H1 (cell line): ENCODE measurements around the gene DNAJC11. TPM values are rescaled to one million over a fixed set of nuclear protein-coding genes. Genes with fewer than 3 reads are reported as not detected.

ENCODE experiments used
- CTCF ChIA-PET: fragments of 300-600 bp; sonication (Branson Sonifier 250); formaldehyde crosslinking; loops from one replicate; lab custom pipeline; 2021; ENCODE audit not compliant: partially characterized antibody; lab: Charles Lee
- POLR2A ChIA-PET: fragments of 300-600 bp; sonication (Branson Sonifier 250); formaldehyde crosslinking; loops from one replicate; lab custom pipeline; 2021; ENCODE audit warnings: inconsistent platforms; ENCODE audit not compliant: partially characterized antibody; lab: Charles Lee
- DNase-seq, 2 experiments: peaks; one replicate each; pipeline versions ENCODE4 v3.0.0 to v3.0.0-alpha.2; 2010 to 2022; ENCODE audit warnings: low spot score in 2 of 2, low read depth in 1 of 2, mixed read lengths in 1 of 2
- FAIRE-seq: peaks from 2 replicates; lab custom pipeline; 2011; peaks lifted over from hg19 to GRCh38; lab: Jason Lieb, UNC
- H2AFZ ChIP-seq: 2 replicates; pipeline ENCODE4 v1.8.1; 2012; ENCODE audit warnings: low read length, inconsistent platforms
- H2AK5ac ChIP-seq: 2 replicates; pipeline ENCODE4 v1.6.1; 2013; ENCODE audit warnings: low read depth, low read length
- H2BK120ac ChIP-seq: replicated peaks from 2 replicates; pipeline ENCODE3; 2013; ENCODE audit warnings: low read depth, low read length, inconsistent platforms
- H2BK12ac ChIP-seq: 2 replicates; pipeline ENCODE4 v1.6.1; 2013; ENCODE audit warnings: low read depth, low read length
- H2BK15ac ChIP-seq: 2 replicates; pipeline ENCODE4 v1.6.1; 2013; ENCODE audit warnings: low read length
- H2BK20ac ChIP-seq: 2 replicates; pipeline ENCODE4 v1.6.1; 2013; ENCODE audit warnings: low read length
- H2BK5ac ChIP-seq: 2 replicates; pipeline ENCODE4 v1.6.1; 2013; ENCODE audit warnings: low read depth, low read length
- H3K14ac ChIP-seq: 2 replicates; pipeline ENCODE4 v1.6.1; 2013; ENCODE audit warnings: inconsistent platforms; ENCODE audit not compliant: insufficient read length
- H3K18ac ChIP-seq: 2 replicates; pipeline ENCODE4 v1.6.1; 2013; ENCODE audit warnings: low read length; ENCODE audit errors: extremely low read depth
- H3K23ac ChIP-seq: 2 replicates; pipeline ENCODE4 v1.6.1; 2013; ENCODE audit warnings: inconsistent platforms; ENCODE audit not compliant: insufficient read length
- H3K23me2 ChIP-seq: 2 replicates; pipeline ENCODE4 v1.6.1; 2013; ENCODE audit warnings: low read depth, low read length
- H3K27ac ChIP-seq: 2 replicates; pipeline ENCODE4 v1.6.1; 2011; ENCODE audit warnings: low read depth, low read length, inconsistent platforms
- H3K27me3 ChIP-seq, 4 experiments: replicated peaks in 1 of 4; 1 replicate in 1 of 4; 2 replicates in 3 of 4; pipeline versions ENCODE4 v1.6.1 to v1.8.1; 2011 to 2013; ENCODE audit warnings: low read length in 3 of 4, mild to moderate bottlenecking in 3 of 4, inconsistent platforms in 2 of 4, mixed read lengths in 2 of 4, moderate library complexity in 1 of 4; ENCODE audit not compliant: control insufficient read depth in 3 of 4, insufficient read depth in 3 of 4; ENCODE audit errors: extremely low read depth in 1 of 4
- H3K36me3 ChIP-seq, 4 experiments: 2 replicates each; pipeline versions ENCODE4 v1.6.1 to v1.8.1; 2011 to 2013; ENCODE audit warnings: mild to moderate bottlenecking in 4 of 4, low read length in 3 of 4, moderate library complexity in 2 of 4, control low read depth in 1 of 4, inconsistent platforms in 1 of 4; ENCODE audit not compliant: insufficient read depth in 4 of 4, control insufficient read depth in 2 of 4
- H3K4ac ChIP-seq: replicated peaks from 2 replicates; pipeline ENCODE3; 2013; ENCODE audit warnings: low read length, low read depth, mixed read lengths, inconsistent platforms; ENCODE audit not compliant: insufficient read length
- H3K4me1 ChIP-seq, 4 experiments: replicated peaks in 1 of 4; 1 replicate in 1 of 4; 2 replicates in 3 of 4; pipeline versions ENCODE4 v1.6.1 to v1.8.1; 2011 to 2013; ENCODE audit warnings: low read length in 3 of 4, inconsistent platforms in 2 of 4, mixed read lengths in 1 of 4; ENCODE audit not compliant: insufficient read depth in 4 of 4, control insufficient read depth in 3 of 4
- H3K4me2 ChIP-seq, 2 experiments: 2 replicates each; pipeline versions ENCODE4 v1.6.1 to v1.8.1; 2011 to 2013; ENCODE audit warnings: low read depth in 2 of 2, low read length in 2 of 2, control low read depth in 1 of 2, inconsistent platforms in 1 of 2, mild to moderate bottlenecking in 1 of 2; ENCODE audit not compliant: insufficient read depth in 1 of 2
- H3K4me3 ChIP-seq, 4 experiments: fragments of 200-600, 300-600 bp in 1 of 4; sonication (generic), shearing (Covaris generic), sonication (Bioruptor Twin) in 1 of 4; 2 replicates each; pipeline versions ENCODE4 v1.5.1 to v1.8.1; 2011 to 2016; ENCODE audit warnings: low read length in 4 of 4, low read depth in 3 of 4, control low read depth in 2 of 4, inconsistent platforms in 2 of 4, mild to moderate bottlenecking in 2 of 4, mixed read lengths in 1 of 4, moderate library complexity in 1 of 4; ENCODE audit not compliant: insufficient read depth in 2 of 4; ENCODE audit errors: extremely low read depth in 1 of 4
- H3K56ac ChIP-seq: replicated peaks from 2 replicates; pipeline ENCODE3; 2013; ENCODE audit warnings: low read depth, mild to moderate bottlenecking, mixed read lengths, low read length, inconsistent platforms; ENCODE audit not compliant: insufficient read length
- H3K79me1 ChIP-seq: 2 replicates; pipeline ENCODE4 v1.6.1; 2013; ENCODE audit warnings: low read depth, low read length, control low read depth
- H3K79me2 ChIP-seq, 2 experiments: 2 replicates each; pipeline versions ENCODE4 v1.6.1 to v1.8.1; 2012 to 2013; ENCODE audit warnings: low read length in 2 of 2, mild to moderate bottlenecking in 2 of 2, inconsistent platforms in 1 of 2; ENCODE audit not compliant: insufficient read depth in 2 of 2, control insufficient read depth in 1 of 2
- H3K9ac ChIP-seq, 4 experiments: replicated peaks in 1 of 4; 1 replicate in 1 of 4; 2 replicates in 3 of 4; pipeline versions ENCODE4 v1.6.1 to v1.8.1; 2011 to 2013; ENCODE audit warnings: low read depth in 3 of 4, low read length in 3 of 4, control low read depth in 2 of 4, mild to moderate bottlenecking in 2 of 4, moderate library complexity in 2 of 4, inconsistent platforms in 1 of 4; ENCODE audit errors: extremely low read depth in 1 of 4
- H3K9me3 ChIP-seq, 2 experiments: 2 replicates each; pipeline versions ENCODE4 v1.6.1 to v1.8.1; 2012 to 2013; ENCODE audit warnings: mild to moderate bottlenecking in 2 of 2, moderate library complexity in 2 of 2, control low read depth in 1 of 2, inconsistent platforms in 1 of 2, low read depth in 1 of 2, low read length in 1 of 2, mixed read lengths in 1 of 2; ENCODE audit not compliant: insufficient read depth in 2 of 2
- H4K20me1 ChIP-seq, 2 experiments: replicated peaks in 1 of 2; 2 replicates each; pipeline versions ENCODE3 to v1.8.1; 2011 to 2013; ENCODE audit warnings: inconsistent platforms in 2 of 2, low read length in 2 of 2, mild to moderate bottlenecking in 1 of 2; ENCODE audit not compliant: insufficient read depth in 2 of 2, control insufficient read depth in 1 of 2
- H4K5ac ChIP-seq: 2 replicates; pipeline ENCODE4 v1.6.1; 2013; ENCODE audit warnings: low read length, low read depth, mixed read lengths, inconsistent platforms; ENCODE audit not compliant: insufficient read length
- H4K8ac ChIP-seq: 2 replicates; pipeline ENCODE4 v1.8.0; 2013; ENCODE audit warnings: mild to moderate bottlenecking, moderate library complexity, low read length, inconsistent platforms; ENCODE audit not compliant: insufficient read depth; ENCODE audit errors: extremely low read depth
- H4K91ac ChIP-seq: replicated peaks from 2 replicates; pipeline ENCODE3; 2013; ENCODE audit warnings: low read length, mixed read lengths, inconsistent platforms; ENCODE audit not compliant: insufficient read length
- BACH1 ChIP-seq: IDR thresholded peaks from 2 replicates; pipeline ENCODE4 v1.6.1; 2012; ENCODE audit warnings: low read length, improper control_type of control experiment
- CBX5 ChIP-seq: fragments of 300-800, 300-1000 bp; sonication (generic); IDR thresholded peaks from 2 replicates; pipeline ENCODE4 v1.7.1; 2016; ENCODE audit warnings: antibody characterized with exemption, low read length, low read depth
- EGR1 ChIP-seq: IDR thresholded peaks from 2 replicates; pipeline ENCODE4 v1.6.1; 2011; ENCODE audit warnings: low read depth, low read length, borderline replicate concordance
- EZH2 ChIP-seq: fragments of 200-600 bp; sonication (generic); IDR thresholded peaks from 2 replicates; pipeline ENCODE4 v1.7.1; 2012; ENCODE audit warnings: low read depth, mild to moderate bottlenecking, moderate library complexity, low read length, inconsistent platforms; ENCODE audit not compliant: severe bottlenecking
- HDAC6 ChIP-seq: IDR thresholded peaks from one replicate; pipeline ENCODE4 v1.7.1; 2012; ENCODE audit warnings: low read depth, mild to moderate bottlenecking, inconsistent platforms, low read length, moderate library complexity
- POLR2A ChIP-seq, 2 experiments: IDR thresholded peaks; 1 replicate in 1 of 2; 2 replicates in 1 of 2; pipeline ENCODE4 v1.6.1; 2011; ENCODE audit warnings: low read depth in 2 of 2, low read length in 2 of 2, mild to moderate bottlenecking in 2 of 2; ENCODE audit errors: control extremely low read depth in 1 of 2
- SIX5 ChIP-seq: IDR thresholded peaks from 2 replicates; pipeline ENCODE4 v1.6.1; 2011; ENCODE audit warnings: mild to moderate bottlenecking, low read depth, low read length
- WGBS, 2 experiments: shearing (Covaris generic) in 1 of 2; methylation state at CpG; one replicate each; pipeline versions ENCODE4 v1.1.6 to v1.1.7; 2013 to 2015; ENCODE audit warnings: low lambda C conversion rate in 2 of 2, mixed read lengths in 2 of 2, inconsistent platforms in 1 of 2, low coverage in 1 of 2, missing lambda C conversion rate in 1 of 2; ENCODE audit not compliant: insufficient replicate concordance in 2 of 2, insufficient coverage in 1 of 2, insufficient read length in 1 of 2; ENCODE audit errors: extremely low coverage in 1 of 2, missing lambda C conversion rate in 1 of 2; 5-methylcytosine and 5-hydroxymethylcytosine counted together
- polyA plus RNA-seq, 7 experiments: library from polyadenylated mRNA; depleted of rRNA in 3 of 7; stranded (reverse) in 5 of 7; unstranded in 2 of 7; fragments of >200 nt in 5 of 7; fragments of 200-250 nt in 2 of 7; gene quantifications; 1 replicate in 5 of 7; 2 replicates in 1 of 7; 4 replicates in 1 of 7; pipeline versions ENCODE4 v1.2.1 to v1.2.3, GENCODE V29; 2011 to 2013; ENCODE audit warnings: missing spikeins in 2 of 7, mixed read lengths in 2 of 7
- total RNA-seq: library from RNA; stranded (reverse); fragmentation: NEBNext Ultra II Directional; extraction: Animal tissue kit (Norgen Biotek cat#: 25700); gene quantifications from 2 replicates; pipeline ENCODE4 v1.2.1, GENCODE V29; 2021
- TF ChIP-seq, protein P1 (sequence below): IDR thresholded peaks from 2 replicates; pipeline ENCODE4 v1.6.1; 2012; ENCODE audit warnings: inconsistent platforms

DNAJC11 gene
- total and polyA plus RNA-seq, 2 of the 8 experiments (the other 6 are each of a cell fraction or from before 2014, with no cell fraction given), result 43.9 to 90.9 TPM

DNA sequence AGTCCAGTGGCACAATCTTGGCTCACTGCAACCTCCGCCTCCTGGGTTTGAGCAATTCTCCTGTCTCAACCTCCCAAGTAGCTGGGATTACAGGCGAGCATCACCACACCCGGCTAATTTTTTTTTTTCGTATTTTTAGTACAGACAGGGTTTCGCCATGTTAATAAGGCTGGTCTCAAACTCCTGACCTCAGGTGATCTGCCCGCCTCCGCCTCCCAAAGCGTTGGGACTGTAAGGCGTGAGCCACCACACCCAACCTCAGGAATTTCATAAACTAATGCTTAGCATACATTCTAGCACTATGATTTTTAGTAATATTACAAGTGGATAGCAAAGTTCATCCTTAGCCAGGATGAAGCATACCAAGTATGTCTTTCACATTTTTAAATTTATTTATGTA lies 8.7 kb downstream of the DNAJC11 start:
- H4K20me1 ChIP-seq, result peaks cover 0 to 7% of the 10 kb centered on the region in 2 experiments

More for the DNA sequence above, 8.7 kb downstream of the DNAJC11 start:
- H3K4me2 ChIP-seq, result no peak overlapping the region
- no peak overlapping the region for H2AFZ ChIP-seq
- 93% methylated on average over 9 of the region's 9 CpGs; no CpG with 5 or more reads in 1 of the 2 experiments for WGBS, 2 experiments
- H3K9ac ChIP-seq, result no peak overlapping the region
- H2BK12ac ChIP-seq, result no peak overlapping the region
- DNase-seq, result no peak
- H4K91ac ChIP-seq, result no peak overlapping the region
- H3K18ac ChIP-seq, result no peak overlapping the region
- H3K79me1 ChIP-seq, result peaks cover 13% of the 10 kb centered on the region
- H3K56ac ChIP-seq, result no peak overlapping the region
- ChIA-PET CTCF (interaction anchor here (0.7 to 1.1 kb wide), 2 partner anchors 14 to 26 kb away, joined by 3 read pairs; no protein-coding TSS in a partner anchor), POLR2A (interaction anchor here (0.6 to 2.0 kb wide), 4 partner anchors 8 to 91 kb away, joined by 3 to 7 read pairs (median 6); partner anchors contain the start of genes DNAJC11 and KLHL21)
- H3K27me3 ChIP-seq, result no peaks in the 10 kb centered on the region
- no peak overlapping the region for H3K4me3 ChIP-seq
- no peaks in the 10 kb centered on the region for H3K9me3 ChIP-seq
- H4K5ac ChIP-seq, result no peak overlapping the region
- no peak for FAIRE-seq
- no peak overlapping the region for H2BK15ac ChIP-seq
- H3K79me2 ChIP-seq, result peaks cover 8 to 80% of the 10 kb centered on the region in 2 experiments
- no peaks in the 10 kb centered on the region for H3K23me2 ChIP-seq
- peaks cover 0 to 4% (median 0%) of the 10 kb centered on the region in 4 experiments; a peak in 1 of 8 replicates for H3K36me3 ChIP-seq
- H2BK5ac ChIP-seq, result no peak overlapping the region
- H2BK120ac ChIP-seq, result no peak overlapping the region
- no peak overlapping the region for H2BK20ac ChIP-seq
- TF ChIP-seq EGR1 (no peak), EZH2 (no peak), HDAC6 (no peak), CBX5 (no peak), POLR2A (IDR thresholded peaks at IDR 0.05; ENCODE audit: control extremely low read depth in 1 of 2, low read depth in 2 of 2, low read length in 2 of 2) (no peak), BACH1 (no peak), SIX5 (no peak)
- TF ChIP-seq, protein P1, sequence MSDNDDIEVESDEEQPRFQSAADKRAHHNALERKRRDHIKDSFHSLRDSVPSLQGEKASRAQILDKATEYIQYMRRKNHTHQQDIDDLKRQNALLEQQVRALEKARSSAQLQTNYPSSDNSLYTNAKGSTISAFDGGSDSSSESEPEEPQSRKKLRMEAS, result no peak
- TF ChIP-seq, all 59 proteins: peak for 0
- Histone ChIP-seq H3K4me1 (peaks cover 0 to 12% (median 7%) of the 10 kb centered on the region in 4 experiments), H3K4ac (no peak overlapping the region), H4K8ac (no peak overlapping the region), H3K27ac (no peak overlapping the region), H3K23ac (no peak overlapping the region), H2AK5ac (no peak overlapping the region), H3K14ac (no peak overlapping the region)
